Measurements from ENCODE around the gene SLC6A12. TPM values are rescaled to one million over a fixed set of nuclear protein-coding genes. Genes with fewer than 3 reads are reported as not detected.

SLC6A12 gene
- total RNA-seq, 1 donor from 2014 or later, result 4.4 TPM

- no peak for DNase-seq
Measured at GRCh38 chr12:162467-163307, 51.3 kb downstream of the SLC6A12 start.

GRCh38 chr12:161823-162222 is 52.1 kb downstream of the SLC6A12 start:
- no peak for DNase-seq

GRCh38 chr12:160858-161257 is 53.1 kb downstream of the SLC6A12 start:
- no peak for DNase-seq

- DNase-seq, result no peak
Measured at GRCh38 chr12:159156-159782, 54.7 kb downstream of the SLC6A12 start.

DNA sequence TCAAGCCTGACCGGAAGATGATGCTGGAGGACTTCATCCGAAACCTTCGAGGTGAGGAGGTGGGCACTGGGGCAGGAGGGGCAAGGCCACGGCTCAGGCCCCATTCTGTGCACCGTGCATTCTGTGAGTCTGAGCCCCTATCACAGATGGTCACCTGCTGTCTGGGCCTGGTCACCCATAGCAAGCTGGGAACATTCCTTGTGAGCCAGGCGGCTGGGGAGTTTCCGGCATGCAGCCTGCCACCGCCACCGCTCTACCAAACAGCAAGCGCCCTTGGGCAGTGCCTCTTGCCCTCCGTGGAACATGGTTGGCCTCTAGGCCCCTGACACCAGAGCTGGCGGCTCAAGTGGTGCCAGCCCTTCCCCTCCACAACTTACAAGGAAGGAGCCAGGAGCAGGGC is 56.3 kb downstream of the SLC6A12 start:
- DNase-seq, result no peak

DNA sequence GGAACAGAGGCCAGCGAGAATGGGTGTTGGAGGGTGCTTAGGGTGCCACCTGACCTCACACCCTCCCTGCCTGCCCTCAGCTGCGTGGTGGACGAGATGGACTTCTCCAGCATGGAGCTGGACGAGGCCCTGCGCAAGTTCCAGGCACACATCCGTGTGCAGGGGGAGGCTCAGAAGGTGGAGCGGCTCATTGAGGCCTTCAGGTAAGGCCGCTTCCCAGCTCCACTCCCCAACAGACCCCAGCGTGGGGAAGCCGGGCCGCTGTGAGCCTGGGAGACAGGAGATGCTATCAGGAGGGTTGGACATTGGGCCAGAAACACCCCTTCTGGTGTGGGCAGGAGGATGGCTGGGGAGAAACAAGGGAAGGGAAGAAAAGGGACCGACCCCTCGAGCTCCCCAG is 57.0 kb downstream of the SLC6A12 start:
- DNase-seq, result no peak

- no peak for DNase-seq
Measured at GRCh38 chr12:155646-156045, 58.3 kb downstream of the SLC6A12 start.

- no peak for DNase-seq
Measured at GRCh38 chr12:155006-155405, 59.0 kb downstream of the SLC6A12 start.

- no peak for DNase-seq
Measured at GRCh38 chr12:154058-154457, 59.9 kb downstream of the SLC6A12 start.

DNA sequence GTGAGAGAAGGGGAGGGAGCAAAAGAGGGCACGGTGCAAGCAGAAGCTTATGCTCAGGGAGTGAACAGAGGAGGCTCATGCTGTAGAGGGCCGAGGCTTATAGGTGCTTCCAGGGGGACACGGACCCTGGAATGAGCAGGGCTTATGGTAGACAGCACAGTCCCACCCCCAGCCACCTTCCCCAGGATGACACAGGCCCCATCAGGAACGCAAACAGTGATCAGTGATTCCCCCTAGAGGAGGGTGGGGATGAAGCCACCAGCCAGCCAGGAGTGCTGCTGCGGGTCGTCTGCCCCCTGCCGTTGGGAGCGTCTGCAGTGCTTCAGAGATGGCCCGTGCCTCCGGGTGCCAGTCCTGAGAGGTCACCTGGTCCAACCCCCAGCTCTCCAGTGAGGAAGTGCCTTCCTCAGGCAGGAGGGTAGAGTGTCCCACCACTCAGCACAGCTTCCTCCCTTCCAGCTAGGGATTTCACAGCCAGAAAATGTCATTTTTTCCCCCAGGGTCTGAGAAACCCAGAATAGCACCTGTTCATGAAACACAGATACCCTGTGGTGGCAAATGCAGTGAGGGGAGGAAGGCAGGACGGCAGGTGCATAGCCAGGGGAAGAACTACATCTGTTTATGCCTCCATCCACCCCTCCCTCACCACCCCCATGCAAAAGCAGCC is 60.7 kb downstream of the SLC6A12 start:
- DNase-seq, result no peak

GRCh38 chr12:152440-152839 is 61.5 kb downstream of the SLC6A12 start:
- no peak for DNase-seq

- no peak for DNase-seq
Measured at GRCh38 chr12:151579-151978, 62.4 kb downstream of the SLC6A12 start.

DNA sequence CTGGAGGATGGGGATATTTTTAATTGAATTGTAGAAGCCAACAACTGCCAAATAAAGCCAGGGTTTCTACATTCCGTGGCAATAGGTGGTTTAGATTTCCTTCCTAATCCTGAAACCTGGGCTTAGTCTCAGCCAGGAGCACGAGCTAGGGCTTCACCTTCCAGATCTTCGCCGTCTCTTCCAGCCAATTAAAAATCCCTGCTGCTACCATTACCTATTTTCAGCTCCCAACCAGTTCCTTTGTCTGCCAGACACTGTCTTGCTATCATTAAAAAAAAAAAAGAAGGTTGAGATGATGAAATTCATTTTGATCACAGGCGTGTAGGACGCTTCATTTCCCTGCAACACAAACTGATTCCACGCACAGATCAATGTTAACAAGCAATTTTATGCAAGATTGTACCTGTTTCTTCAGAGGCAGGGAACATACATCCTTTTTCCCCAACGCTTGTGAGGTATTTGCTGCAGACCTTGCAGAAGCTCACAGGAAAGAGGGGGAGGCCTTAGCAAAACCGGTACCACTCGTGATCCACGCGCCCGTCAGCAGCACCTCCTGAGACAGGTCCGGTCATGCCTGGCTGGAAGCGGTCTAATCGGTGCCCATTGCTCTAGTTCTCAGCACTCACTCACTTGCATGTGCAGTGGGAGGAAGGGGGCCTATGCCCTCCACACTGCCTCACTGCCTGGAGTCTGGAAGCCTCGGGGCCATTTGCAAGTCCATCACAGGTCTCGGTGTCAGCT is 65.1 kb downstream of the SLC6A12 start:
- no peak for DNase-seq

- no peak for DNase-seq
Measured at GRCh38 chr12:147242-147641, 66.7 kb downstream of the SLC6A12 start.

- no peak for DNase-seq
Measured at GRCh38 chr12:145369-145960, 68.5 kb downstream of the SLC6A12 start.

DNA sequence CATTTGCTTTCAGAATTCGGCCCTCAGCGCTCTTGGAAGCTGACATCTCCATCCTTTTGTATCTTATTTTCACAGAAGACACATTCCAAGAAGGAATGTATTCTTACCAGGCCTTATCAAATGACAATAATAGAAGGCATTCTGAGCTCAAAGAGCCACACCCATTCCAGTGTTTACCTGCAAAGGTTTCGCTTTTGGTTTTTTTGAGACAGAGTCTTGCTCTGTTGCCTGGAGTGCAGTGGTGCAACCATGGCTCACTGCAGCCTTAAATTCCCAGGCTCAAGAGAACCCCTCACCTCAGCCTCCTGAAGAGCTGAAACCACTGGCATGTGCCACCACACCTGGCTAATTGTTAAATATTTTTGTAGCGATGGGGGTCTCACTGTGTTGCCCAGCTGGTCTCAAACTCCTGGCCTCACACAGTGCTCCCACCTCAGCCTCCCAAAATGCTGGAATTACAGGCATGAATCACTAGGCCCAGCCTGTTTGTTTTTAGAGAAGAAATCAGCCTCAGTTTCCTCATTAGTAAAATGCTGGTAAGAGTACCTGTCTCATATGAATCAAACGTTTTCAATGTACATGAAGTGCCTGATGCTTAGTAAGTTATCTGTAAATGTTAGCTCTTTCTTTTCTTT is 69.2 kb downstream of the SLC6A12 start:
- no peak for DNase-seq

DNA sequence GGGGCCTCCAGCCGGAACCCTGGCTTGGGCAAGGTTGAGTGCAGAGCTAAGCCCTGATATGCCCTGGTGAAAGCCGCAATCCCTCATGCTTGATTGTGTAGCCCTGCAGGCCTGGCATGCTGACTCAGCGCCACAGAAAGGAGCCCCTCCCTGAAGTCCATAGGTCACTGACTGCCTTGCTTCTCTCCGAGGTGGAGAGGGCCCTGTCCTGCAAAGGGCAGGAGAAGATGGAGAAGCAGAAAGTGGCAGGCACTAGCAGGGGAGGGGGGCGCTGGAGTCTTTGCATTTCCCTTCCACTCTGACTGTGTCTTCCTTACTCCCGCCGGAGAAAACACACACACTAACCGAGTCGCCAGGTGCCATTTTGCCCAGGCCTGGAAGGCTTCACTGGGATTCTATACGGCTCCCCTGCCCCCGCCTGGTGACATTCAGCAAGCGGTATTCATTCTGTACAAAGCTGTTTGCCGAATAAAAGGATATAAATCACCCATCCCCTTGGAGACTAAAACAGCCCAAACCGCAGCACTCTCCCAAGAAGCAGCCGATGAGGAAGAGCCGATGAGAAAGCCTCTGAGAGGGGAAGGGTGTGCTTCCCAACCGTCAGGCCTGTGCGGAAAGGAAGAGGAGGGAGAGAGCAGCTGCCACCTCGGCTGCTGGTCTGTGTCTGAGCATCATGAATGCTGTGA is 69.8 kb downstream of the SLC6A12 start:
- no peak for DNase-seq

- no peak for DNase-seq
Measured at GRCh38 chr12:140162-140561, 73.8 kb downstream of the SLC6A12 start.

Data from occipital lobe (tissue), 2 donors.